ENCODE results near the gene NEB.

NEB gene

GRCh38 chr2:151523850-151524249 is 210.4 kb downstream of the NEB start:
- Histone ChIP-seq H3K9ac (ENCODE audit: low read length in 2 of 2) (no peak overlapping the region), H3K36me3 (ENCODE audit: control insufficient read depth in 2 of 2, insufficient read depth in 2 of 2, low read length in 2 of 2) (no peaks in the 10 kb centered on the region), H3K27ac (ENCODE audit: low read length) (no peak overlapping the region), H3K27me3 (ENCODE audit: control insufficient read depth in 1 of 2, insufficient read depth in 2 of 2, low read length in 2 of 2) (no peaks in the 10 kb centered on the region), H3K4me1 (ENCODE audit: control insufficient read depth, insufficient read depth, low read length) (no peaks in the 10 kb centered on the region), H3K9me3 (ENCODE audit: control insufficient read depth in 2 of 2, low read length in 2 of 2) (no peaks in the 10 kb centered on the region), H3K4me3 (ENCODE audit: low read length in 2 of 2) (no peak overlapping the region)

DNA sequence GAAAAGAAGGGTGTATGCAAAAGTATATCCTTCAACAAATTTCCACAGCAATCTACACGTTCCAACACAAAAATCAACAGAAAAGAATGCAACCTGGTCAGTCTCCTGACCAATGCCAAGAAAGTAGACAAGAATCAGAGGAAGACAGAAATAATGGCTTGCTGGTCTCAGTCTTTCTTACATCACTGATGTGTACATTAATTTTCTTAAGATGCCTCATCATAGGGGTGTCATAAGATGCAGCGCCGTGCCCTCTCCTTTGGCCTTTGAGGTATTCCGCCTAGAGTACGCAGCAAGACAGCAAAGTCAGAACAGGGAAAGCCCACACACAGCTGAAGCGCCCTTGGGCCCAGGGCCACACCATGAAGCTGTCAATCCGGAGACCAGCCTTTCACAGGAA is 211.7 kb downstream of the NEB start:
- Histone ChIP-seq H3K9me3 (ENCODE audit: control insufficient read depth in 2 of 2, low read length in 2 of 2) (no peaks in the 10 kb centered on the region), H3K4me1 (ENCODE audit: control insufficient read depth, insufficient read depth, low read length) (no peaks in the 10 kb centered on the region), H3K36me3 (ENCODE audit: control insufficient read depth in 2 of 2, insufficient read depth in 2 of 2, low read length in 2 of 2) (no peaks in the 10 kb centered on the region)

GRCh38 chr2:151520976-151521375 is 213.3 kb downstream of the NEB start:
- Histone ChIP-seq H3K9ac (ENCODE audit: low read length in 2 of 2) (no peak overlapping the region), H3K27ac (ENCODE audit: low read length) (no peak overlapping the region), H3K4me3 (ENCODE audit: low read length in 2 of 2) (no peak overlapping the region), H3K9me3 (ENCODE audit: control insufficient read depth in 2 of 2, low read length in 2 of 2) (no peaks in the 10 kb centered on the region), H3K4me1 (ENCODE audit: control insufficient read depth, insufficient read depth, low read length) (no peaks in the 10 kb centered on the region), H3K27me3 (ENCODE audit: control insufficient read depth in 1 of 2, insufficient read depth in 2 of 2, low read length in 2 of 2) (no peaks in the 10 kb centered on the region), H3K36me3 (ENCODE audit: control insufficient read depth in 2 of 2, insufficient read depth in 2 of 2, low read length in 2 of 2) (no peaks in the 10 kb centered on the region)

More for the DNA sequence above, 211.7 kb downstream of the NEB start:
- no peaks in the 10 kb centered on the region for H3K27me3 ChIP-seq (ENCODE audit: control insufficient read depth in 1 of 2, insufficient read depth in 2 of 2, low read length in 2 of 2)
- H3K4me3 ChIP-seq (ENCODE audit: low read length in 2 of 2), result no peak overlapping the region
- no peak overlapping the region for H3K9ac ChIP-seq (ENCODE audit: low read length in 2 of 2)
- no peak overlapping the region for H3K27ac ChIP-seq (ENCODE audit: low read length)

GRCh38 chr2:151518802-151519201 is 215.5 kb downstream of the NEB start:
- Histone ChIP-seq H3K27me3 (ENCODE audit: control insufficient read depth in 1 of 2, insufficient read depth in 2 of 2, low read length in 2 of 2) (no peaks in the 10 kb centered on the region), H3K9ac (ENCODE audit: low read length in 2 of 2) (no peak overlapping the region), H3K27ac (ENCODE audit: low read length) (no peak overlapping the region), H3K4me3 (ENCODE audit: low read length in 2 of 2) (no peak overlapping the region), H3K4me1 (ENCODE audit: control insufficient read depth, insufficient read depth, low read length) (no peaks in the 10 kb centered on the region), H3K9me3 (ENCODE audit: control insufficient read depth in 2 of 2, low read length in 2 of 2) (no peaks in the 10 kb centered on the region), H3K36me3 (ENCODE audit: control insufficient read depth in 2 of 2, insufficient read depth in 2 of 2, low read length in 2 of 2) (no peaks in the 10 kb centered on the region)

DNA sequence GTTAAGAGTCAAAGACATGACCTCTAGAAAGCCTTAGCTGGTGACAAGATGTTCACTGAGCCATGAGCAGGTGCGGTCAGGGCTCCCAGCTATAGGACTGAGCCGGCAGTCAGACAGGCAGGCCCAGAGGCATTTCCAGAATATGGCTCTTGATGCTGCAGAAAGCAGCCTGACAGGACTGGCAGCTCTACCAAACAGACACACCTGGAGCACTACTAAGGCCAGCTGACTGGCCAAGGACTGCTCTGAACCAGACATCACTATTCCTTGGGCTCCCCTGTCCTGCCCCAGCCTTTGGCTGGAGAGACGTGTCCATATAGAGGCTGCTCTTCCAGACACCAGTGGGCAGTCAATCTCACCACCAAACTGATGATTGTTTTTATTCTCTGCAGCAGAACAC is 225.8 kb downstream of the NEB start:
- H3K36me3 ChIP-seq (ENCODE audit: control insufficient read depth in 2 of 2, insufficient read depth in 2 of 2, low read length in 2 of 2), result no peaks in the 10 kb centered on the region
- no peaks in the 10 kb centered on the region for H3K27me3 ChIP-seq (ENCODE audit: control insufficient read depth in 1 of 2, insufficient read depth in 2 of 2, low read length in 2 of 2)
- H3K4me1 ChIP-seq (ENCODE audit: control insufficient read depth, insufficient read depth, low read length), result no peaks in the 10 kb centered on the region
- no peak overlapping the region for H3K4me3 ChIP-seq (ENCODE audit: low read length in 2 of 2)
- no peak overlapping the region for H3K27ac ChIP-seq (ENCODE audit: low read length)
- no peak overlapping the region for H3K9ac ChIP-seq (ENCODE audit: low read length in 2 of 2)
- no peaks in the 10 kb centered on the region for H3K9me3 ChIP-seq (ENCODE audit: control insufficient read depth in 2 of 2, low read length in 2 of 2)

GRCh38 chr2:151506170-151506569 is 228.1 kb downstream of the NEB start:
- no peaks in the 10 kb centered on the region for H3K27me3 ChIP-seq (ENCODE audit: control insufficient read depth in 1 of 2, insufficient read depth in 2 of 2, low read length in 2 of 2)
- H3K9me3 ChIP-seq (ENCODE audit: control insufficient read depth in 2 of 2, low read length in 2 of 2), result no peaks in the 10 kb centered on the region
- H3K9ac ChIP-seq (ENCODE audit: low read length in 2 of 2), result no peak overlapping the region
- H3K36me3 ChIP-seq (ENCODE audit: control insufficient read depth in 2 of 2, insufficient read depth in 2 of 2, low read length in 2 of 2), result no peaks in the 10 kb centered on the region
- no peak overlapping the region for H3K4me3 ChIP-seq (ENCODE audit: low read length in 2 of 2)
- H3K27ac ChIP-seq (ENCODE audit: low read length), result no peak overlapping the region
- no peaks in the 10 kb centered on the region for H3K4me1 ChIP-seq (ENCODE audit: control insufficient read depth, insufficient read depth, low read length)

DNA sequence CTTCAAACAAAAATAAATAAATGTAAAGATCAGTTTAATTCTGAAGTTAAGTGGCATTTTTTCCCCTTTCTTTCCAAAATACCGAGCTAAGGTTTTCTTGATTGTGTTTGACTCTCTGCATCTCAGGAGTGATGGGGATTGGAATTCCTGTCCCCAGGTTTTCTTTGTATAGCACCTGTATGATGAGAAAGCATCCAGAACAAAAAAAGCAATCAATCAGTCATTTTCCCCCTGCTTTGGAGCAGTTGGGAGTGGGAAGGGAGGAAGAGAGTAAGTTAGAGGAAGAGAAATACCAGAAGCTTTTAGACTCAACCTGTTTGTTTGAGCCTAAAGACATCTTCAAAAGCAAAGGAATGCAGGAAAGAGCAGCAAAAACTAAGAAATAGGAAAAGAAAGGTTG is 236.1 kb downstream of the NEB start:
- H3K4me3 ChIP-seq (ENCODE audit: low read length in 2 of 2), result no peak overlapping the region
- no peak overlapping the region for H3K27ac ChIP-seq (ENCODE audit: low read length)
- H3K36me3 ChIP-seq (ENCODE audit: control insufficient read depth in 2 of 2, insufficient read depth in 2 of 2, low read length in 2 of 2), result no peaks in the 10 kb centered on the region
- H3K9ac ChIP-seq (ENCODE audit: low read length in 2 of 2), result no peak overlapping the region
- no peaks in the 10 kb centered on the region for H3K9me3 ChIP-seq (ENCODE audit: control insufficient read depth in 2 of 2, low read length in 2 of 2)
- no peaks in the 10 kb centered on the region for H3K27me3 ChIP-seq (ENCODE audit: control insufficient read depth in 1 of 2, insufficient read depth in 2 of 2, low read length in 2 of 2)
- no peaks in the 10 kb centered on the region for H3K4me1 ChIP-seq (ENCODE audit: control insufficient read depth, insufficient read depth, low read length)

DNA sequence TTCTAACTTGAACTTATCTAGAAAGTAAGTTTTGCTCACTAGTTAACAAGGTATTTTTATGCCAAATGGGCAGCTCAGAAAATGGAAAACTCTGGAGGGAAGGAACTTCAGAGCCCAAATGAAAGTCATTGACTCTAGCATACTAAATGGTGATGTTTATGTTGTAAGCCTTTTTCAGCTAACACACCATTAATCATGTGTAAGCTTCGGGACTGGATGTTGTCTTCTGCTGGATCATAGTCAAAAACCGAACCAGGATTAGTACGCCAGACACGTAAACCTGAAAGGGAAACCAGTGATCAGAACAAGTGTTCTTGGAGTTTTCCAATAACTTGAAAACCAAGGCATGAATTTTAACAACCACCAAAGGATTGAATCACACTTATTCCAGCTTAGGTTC is 242.8 kb downstream of the NEB start:
- no peak overlapping the region for H3K9ac ChIP-seq (ENCODE audit: low read length in 2 of 2)
- H3K27me3 ChIP-seq (ENCODE audit: control insufficient read depth in 1 of 2, insufficient read depth in 2 of 2, low read length in 2 of 2), result no peaks in the 10 kb centered on the region
- H3K36me3 ChIP-seq (ENCODE audit: control insufficient read depth in 2 of 2, insufficient read depth in 2 of 2, low read length in 2 of 2), result no peaks in the 10 kb centered on the region
- no peaks in the 10 kb centered on the region for H3K9me3 ChIP-seq (ENCODE audit: control insufficient read depth in 2 of 2, low read length in 2 of 2)
- no peak overlapping the region for H3K27ac ChIP-seq (ENCODE audit: low read length)
- H3K4me3 ChIP-seq (ENCODE audit: low read length in 2 of 2), result peak overlapping the region in 1 of 2 donors; percentile 10
- H3K4me1 ChIP-seq (ENCODE audit: control insufficient read depth, insufficient read depth, low read length), result no peaks in the 10 kb centered on the region

- Histone ChIP-seq H3K9ac (ENCODE audit: low read length in 2 of 2) (no peak overlapping the region), H3K9me3 (ENCODE audit: control insufficient read depth in 2 of 2, low read length in 2 of 2) (no peaks in the 10 kb centered on the region), H3K27me3 (ENCODE audit: control insufficient read depth in 1 of 2, insufficient read depth in 2 of 2, low read length in 2 of 2) (no peaks in the 10 kb centered on the region), H3K27ac (ENCODE audit: low read length) (no peak overlapping the region), H3K36me3 (ENCODE audit: control insufficient read depth in 2 of 2, insufficient read depth in 2 of 2, low read length in 2 of 2) (no peaks in the 10 kb centered on the region), H3K4me1 (ENCODE audit: control insufficient read depth, insufficient read depth, low read length) (no peaks in the 10 kb centered on the region), H3K4me3 (ENCODE audit: low read length in 2 of 2) (no peak overlapping the region)
Measured at GRCh38 chr2:151490276-151490675, 244.0 kb downstream of the NEB start.

GRCh38 chr2:151486053-151486452 is 248.2 kb downstream of the NEB start:
- Histone ChIP-seq H3K27me3 (ENCODE audit: control insufficient read depth in 1 of 2, insufficient read depth in 2 of 2, low read length in 2 of 2) (no peaks in the 10 kb centered on the region), H3K9ac (ENCODE audit: low read length in 2 of 2) (no peak overlapping the region), H3K36me3 (ENCODE audit: control insufficient read depth in 2 of 2, insufficient read depth in 2 of 2, low read length in 2 of 2) (peaks cover 3 to 7% of the 10 kb centered on the region in 2 donors), H3K9me3 (ENCODE audit: control insufficient read depth in 2 of 2, low read length in 2 of 2) (no peaks in the 10 kb centered on the region), H3K4me1 (ENCODE audit: control insufficient read depth, insufficient read depth, low read length) (no peaks in the 10 kb centered on the region), H3K27ac (ENCODE audit: low read length) (no peak overlapping the region), H3K4me3 (ENCODE audit: low read length in 2 of 2) (no peak overlapping the region)

DNA sequence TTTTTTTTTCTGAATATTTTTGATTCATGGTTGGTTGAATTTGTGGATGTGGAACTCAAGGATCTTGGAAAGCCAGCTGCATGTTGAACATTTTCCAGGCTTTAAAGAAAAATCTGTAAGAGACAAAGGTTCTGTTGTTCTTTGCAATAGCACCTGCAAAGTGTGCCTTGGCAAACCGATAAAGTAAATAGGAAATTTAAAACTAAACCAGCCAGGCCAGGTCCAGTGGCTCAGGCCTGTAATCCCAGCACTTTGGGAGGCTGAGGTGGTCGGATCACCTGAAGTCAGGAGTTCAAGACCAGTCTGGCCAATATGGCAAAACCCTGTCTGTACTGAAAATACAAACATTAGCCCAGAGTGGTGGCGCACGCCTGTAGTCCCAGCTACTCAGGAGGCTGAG is 250.2 kb downstream of the NEB start:
- H3K9me3 ChIP-seq (ENCODE audit: control insufficient read depth in 2 of 2, low read length in 2 of 2), result no peaks in the 10 kb centered on the region
- H3K36me3 ChIP-seq (ENCODE audit: control insufficient read depth in 2 of 2, insufficient read depth in 2 of 2, low read length in 2 of 2), result peaks cover 3 to 7% of the 10 kb centered on the region in 2 donors
- H3K27me3 ChIP-seq (ENCODE audit: control insufficient read depth in 1 of 2, insufficient read depth in 2 of 2, low read length in 2 of 2), result no peaks in the 10 kb centered on the region
- H3K27ac ChIP-seq (ENCODE audit: low read length), result no peak overlapping the region
- H3K4me3 ChIP-seq (ENCODE audit: low read length in 2 of 2), result no peak overlapping the region
- H3K9ac ChIP-seq (ENCODE audit: low read length in 2 of 2), result no peak overlapping the region
- H3K4me1 ChIP-seq (ENCODE audit: control insufficient read depth, insufficient read depth, low read length), result no peaks in the 10 kb centered on the region

Measured in stomach smooth muscle (tissue), 2 donors.